Stimulated activated CD8-positive, alpha-beta memory T cell treated with anti-CD3 and anti-CD28 coated beads, Interleukin-7, amount 100 ng/mL, for 4 hours (primary cell): ENCODE results near the gene CRYGA.
"Not testable (repeated sequence)": the region's sequence is repeated elsewhere in the genome, so short reads cannot be mapped to it uniquely, and the experiment has no call there.

Source experiments
- DNase-seq, 2 donors: peaks; one replicate each; pipeline ENCODE4 v3.0.0-alpha.2; 2020; ENCODE audit warnings: low read depth in 2 of 2

Gene CRYGA

DNA sequence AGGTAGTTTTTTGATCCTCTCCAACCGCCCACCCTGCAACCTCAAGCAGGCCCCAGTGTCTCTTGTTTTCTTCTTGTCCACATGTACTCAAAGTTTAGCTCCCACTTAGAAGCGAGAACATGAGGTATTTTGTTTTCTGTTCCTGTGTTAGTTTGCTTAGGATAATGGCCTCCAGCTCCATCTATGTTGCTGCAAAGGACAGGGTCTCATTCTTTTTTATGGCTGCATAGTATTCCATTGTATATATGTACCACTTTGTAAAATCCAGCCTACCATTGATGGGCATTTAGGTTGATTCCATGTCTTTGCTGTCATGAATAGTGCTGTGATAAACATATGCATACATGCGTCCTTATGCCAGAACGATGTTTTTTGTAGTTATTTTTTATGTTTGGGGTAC lies 36.3 kb downstream of the CRYGA start:
- no peak for DNase-seq

DNA sequence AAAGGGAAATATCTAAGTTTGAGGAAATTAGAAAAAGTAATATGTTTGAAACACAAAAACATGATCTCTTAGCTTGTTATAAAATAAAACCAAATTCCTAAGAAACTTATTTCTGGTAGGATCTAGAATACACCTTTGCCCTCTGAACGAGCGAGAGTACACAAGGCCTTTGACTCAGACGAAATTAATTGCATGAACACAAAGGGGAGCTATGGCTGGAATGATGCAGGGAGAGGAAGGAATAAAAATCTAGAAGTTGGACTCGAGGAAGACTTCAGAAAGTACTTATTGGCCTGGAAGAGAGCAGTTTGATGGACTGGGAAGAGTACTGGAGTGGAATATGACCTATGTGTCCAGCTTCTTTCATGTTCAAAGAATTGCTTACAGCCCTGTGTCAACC lies 38.1 kb downstream of the CRYGA start:
- no peak for DNase-seq

DNA sequence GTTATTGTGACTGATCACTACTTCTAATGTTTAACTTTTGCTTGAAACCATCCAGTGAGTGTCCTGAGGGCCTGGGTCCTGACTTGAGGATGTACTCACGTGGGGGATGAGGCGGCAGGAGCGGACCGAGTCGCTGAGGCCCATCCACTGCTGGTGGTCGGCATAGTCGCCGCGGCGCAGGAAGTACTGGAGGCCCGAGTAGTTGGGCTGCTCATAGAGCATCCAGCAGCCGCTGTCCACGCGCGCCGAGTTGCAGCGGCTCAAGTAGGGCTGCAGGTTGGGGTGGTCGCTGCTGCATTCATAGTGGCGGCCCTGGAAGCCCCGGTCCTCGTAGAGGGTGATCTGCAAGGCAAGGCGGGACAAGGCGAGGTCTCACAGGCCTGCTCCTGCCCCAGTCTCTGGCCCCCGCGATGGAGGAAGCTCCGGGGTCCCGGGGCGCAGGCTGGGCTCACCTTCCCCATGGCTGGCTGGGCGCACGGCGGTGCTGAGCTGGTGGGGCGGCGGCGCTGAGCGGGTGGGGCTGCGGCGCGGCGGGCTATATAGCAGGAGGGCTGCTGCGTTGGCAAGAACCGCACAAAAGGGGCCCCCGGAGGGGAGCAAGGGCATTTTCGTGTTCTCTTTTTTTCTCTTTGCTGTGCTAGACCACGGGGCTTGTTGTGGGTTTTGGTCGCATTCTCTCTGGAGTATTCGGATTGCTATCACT lies 39.2 kb downstream of the CRYGA start, which contains the start of gene CRYGD:
Gene CRYGD (minus strand): TSS at position 512 of the 703 bp plus-strand sequence. CDS start 51 bp downstream, at position 461.
- not testable (repeated sequence) for DNase-seq

DNA sequence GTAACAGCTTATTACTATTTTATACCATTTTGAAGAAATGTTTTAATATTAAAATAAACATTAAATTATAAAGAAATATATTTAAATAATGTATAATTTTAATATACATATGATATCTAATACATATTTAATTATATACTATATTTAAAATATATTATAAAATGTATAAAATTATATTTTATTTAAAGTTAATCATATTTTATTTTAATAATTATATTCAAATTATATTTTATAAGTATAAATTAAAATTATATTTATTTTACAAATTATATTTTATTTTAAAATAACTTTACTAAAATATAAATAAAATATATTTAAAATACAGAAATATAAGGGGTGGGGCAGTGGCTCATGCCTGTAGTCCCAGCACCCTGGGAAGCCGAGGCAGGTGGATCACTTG lies 41.1 kb downstream of the CRYGA start:
- DNase-seq, result no peak

DNA sequence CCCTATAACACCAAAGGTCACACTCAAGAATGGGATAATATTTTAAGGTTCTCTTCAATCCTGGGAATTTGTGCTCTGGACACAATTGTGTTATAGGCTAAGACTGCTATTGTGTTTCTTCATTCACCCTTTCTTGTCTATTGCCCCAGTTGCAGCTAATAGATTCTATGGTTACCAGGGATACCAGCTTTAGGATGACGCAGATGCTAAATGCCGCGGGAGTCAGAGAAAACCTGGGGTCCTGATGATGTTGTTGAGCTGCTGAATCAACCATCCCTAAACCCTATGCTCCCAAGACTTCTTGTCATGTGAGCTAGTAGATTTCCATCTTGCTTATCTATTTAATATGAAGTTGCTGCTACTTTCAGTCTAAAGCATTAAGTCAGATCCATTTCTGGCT lies 44.5 kb downstream of the CRYGA start:
- DNase-seq, result no peak

DNA sequence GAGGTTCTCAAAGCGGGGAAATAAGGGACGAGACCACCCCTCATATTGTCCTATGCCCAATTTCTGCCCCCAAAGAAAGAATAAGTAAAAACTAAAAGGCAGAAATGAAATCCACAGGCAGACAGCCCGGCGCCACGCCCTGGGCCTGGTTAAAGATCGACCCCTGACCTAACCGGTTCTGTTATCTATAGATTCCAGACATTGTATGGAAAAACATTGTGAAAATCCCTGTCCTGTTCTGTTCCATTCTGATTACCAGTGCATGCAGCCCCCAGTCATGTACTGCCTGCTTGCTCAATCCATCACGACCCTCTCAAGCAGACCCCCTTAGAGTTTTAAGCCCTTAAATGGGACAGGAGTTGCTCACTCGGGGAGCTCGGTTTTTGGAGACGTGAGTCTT lies 46.0 kb downstream of the CRYGA start:
- not testable (repeated sequence) for DNase-seq

DNA sequence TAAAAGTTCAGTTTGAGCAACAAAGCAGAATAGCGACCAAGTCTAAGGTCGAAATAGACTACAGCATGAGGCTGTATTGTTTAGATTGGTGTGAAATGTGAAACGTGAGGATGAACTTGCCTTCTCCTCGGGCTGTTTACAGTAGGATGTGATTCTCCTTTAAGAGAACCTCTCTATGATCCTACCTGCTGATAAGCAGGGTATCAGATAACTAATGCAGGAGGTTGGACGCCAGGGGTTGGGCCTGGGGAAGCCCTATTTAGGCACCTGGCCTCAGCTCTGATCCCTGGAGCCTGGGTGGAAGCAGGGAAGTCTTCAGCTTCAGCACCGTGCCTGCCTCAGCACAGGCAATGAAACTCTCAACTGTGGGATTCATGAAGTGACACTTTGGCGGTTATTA lies 50.4 kb downstream of the CRYGA start:
- no peak for DNase-seq

DNA sequence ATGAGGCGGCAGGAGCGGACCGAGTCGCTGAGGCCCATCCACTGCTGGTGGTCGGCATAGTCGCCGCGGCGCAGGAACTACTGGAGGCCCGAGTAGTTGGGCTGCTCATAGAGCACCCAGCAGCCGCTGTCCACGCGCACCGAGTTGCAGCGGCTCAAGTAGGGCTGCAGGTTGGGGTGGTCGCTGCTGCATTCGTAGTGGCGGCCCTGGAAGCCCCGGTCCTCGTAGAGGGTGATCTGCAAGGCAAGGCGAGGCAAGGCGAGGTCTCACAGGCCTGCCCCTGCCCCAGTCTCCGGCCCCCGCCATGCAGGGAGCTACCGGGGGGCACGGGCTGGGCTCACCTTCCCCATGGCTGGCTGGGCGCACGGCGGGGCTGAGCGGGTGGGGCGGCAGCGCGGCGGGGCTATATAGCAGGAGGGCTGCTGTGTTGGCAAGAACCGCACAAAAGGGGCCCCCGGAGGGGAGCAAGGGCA lies 51.1 kb downstream of the CRYGA start:
- DNase-seq, result not testable (repeated sequence)
